Trophoblast cell (in vitro differentiated cells and primary cell): ENCODE results near the gene CNST.

Experiments
- DNase-seq, 2 donors: peaks; one replicate each; pipeline ENCODE4 v3.0.0-alpha.2; 2016
- H2AFZ ChIP-seq: 2 replicates; pipeline ENCODE4 v1.6.1; 2013; ENCODE audit warnings: low read length, moderate library complexity, mild to moderate bottlenecking; ENCODE audit not compliant: insufficient read depth, poor library complexity
- H2AK5ac ChIP-seq: 2 replicates; pipeline ENCODE4 v1.6.1; 2013; ENCODE audit warnings: mild to moderate bottlenecking, low read length
- H2BK120ac ChIP-seq: 2 replicates; pipeline ENCODE4 v1.6.1; 2013; ENCODE audit warnings: low read length, mild to moderate bottlenecking, moderate library complexity; ENCODE audit not compliant: insufficient read depth, poor library complexity
- H2BK12ac ChIP-seq: 2 replicates; pipeline ENCODE4 v1.6.1; 2013; ENCODE audit warnings: mild to moderate bottlenecking, low read length, moderate library complexity
- H2BK5ac ChIP-seq: 2 replicates; pipeline ENCODE4 v1.6.1; 2013; ENCODE audit warnings: low read length, low read depth, moderate library complexity, mild to moderate bottlenecking; ENCODE audit not compliant: poor library complexity
- H3K14ac ChIP-seq: 2 replicates; pipeline ENCODE4 v1.6.1; 2013; ENCODE audit warnings: mild to moderate bottlenecking, low read length
- H3K18ac ChIP-seq: 2 replicates; pipeline ENCODE4 v1.6.1; 2013; ENCODE audit warnings: mild to moderate bottlenecking, low read length
- H3K23ac ChIP-seq: 2 replicates; pipeline ENCODE4 v1.6.1; 2013; ENCODE audit warnings: low read length
- H3K27ac ChIP-seq: 2 replicates; pipeline ENCODE4 v1.5.1; 2013; ENCODE audit warnings: low read depth, mild to moderate bottlenecking, inconsistent platforms, low read length, moderate library complexity
- H3K27me3 ChIP-seq: 2 replicates; pipeline ENCODE4 v1.6.1; 2013; ENCODE audit warnings: inconsistent platforms, mild to moderate bottlenecking, low read length, moderate library complexity; ENCODE audit not compliant: insufficient read depth
- H3K36me3 ChIP-seq, 2 experiments: 1 replicate in 1 of 2; 2 replicates in 1 of 2; pipeline ENCODE4 v1.6.1; 2013; ENCODE audit warnings: low read length in 2 of 2, mild to moderate bottlenecking in 2 of 2, moderate library complexity in 1 of 2; ENCODE audit not compliant: insufficient read depth in 2 of 2, control insufficient read depth in 1 of 2
- H3K4ac ChIP-seq: 2 replicates; pipeline ENCODE4 v1.6.1; 2013; ENCODE audit warnings: low read depth, mild to moderate bottlenecking, low read length, moderate library complexity
- H3K4me1 ChIP-seq, 2 experiments: 1 replicate in 1 of 2; 2 replicates in 1 of 2; pipeline ENCODE4 v1.6.1; 2013; ENCODE audit warnings: low read length in 2 of 2, mild to moderate bottlenecking in 2 of 2, moderate library complexity in 1 of 2; ENCODE audit not compliant: insufficient read depth in 2 of 2, control insufficient read depth in 1 of 2
- H3K4me2 ChIP-seq: 2 replicates; pipeline ENCODE4 v1.6.1; 2013; ENCODE audit warnings: inconsistent platforms, mild to moderate bottlenecking, low read length, moderate library complexity
- H3K4me3 ChIP-seq: 2 replicates; pipeline ENCODE4 v1.5.1; 2013; ENCODE audit warnings: mild to moderate bottlenecking, low read depth, low read length, inconsistent platforms
- H3K79me1 ChIP-seq: one replicate; pipeline ENCODE4 v1.6.1; 2013; ENCODE audit warnings: low read length
- H3K79me2 ChIP-seq: 2 replicates; pipeline ENCODE4 v1.6.1; 2013; ENCODE audit warnings: low read length, mild to moderate bottlenecking; ENCODE audit not compliant: control insufficient read depth, insufficient read depth, poor library complexity
- H3K9ac ChIP-seq: 2 replicates; pipeline ENCODE4 v1.6.1; 2013; ENCODE audit warnings: mild to moderate bottlenecking, low read length
- H3K9me3 ChIP-seq: 2 replicates; pipeline ENCODE4 v1.6.1; 2013; ENCODE audit warnings: low read depth, mild to moderate bottlenecking, control low read depth, inconsistent platforms, low read length; ENCODE audit not compliant: insufficient read depth
- H4K12ac ChIP-seq: 2 replicates; pipeline ENCODE4 v1.6.1; 2013; ENCODE audit warnings: low read depth, mild to moderate bottlenecking, low read length, moderate library complexity
- H4K8ac ChIP-seq: 2 replicates; pipeline ENCODE4 v1.6.1; 2013; ENCODE audit warnings: low read depth, mild to moderate bottlenecking, low read length, moderate library complexity
- H4K91ac ChIP-seq: one replicate; pipeline ENCODE4 v1.6.1; 2013; ENCODE audit warnings: low read depth, mild to moderate bottlenecking, low read length, moderate library complexity
- WGBS: extraction: QIAGEN DNeasy Blood & Tissue Kit; methylation state at CpG from one replicate; pipeline ENCODE4 v1.1.7; 2013; ENCODE audit warnings: missing lambda C conversion rate; ENCODE audit not compliant: insufficient read length, insufficient coverage; ENCODE audit errors: extremely low coverage; 5-methylcytosine and 5-hydroxymethylcytosine counted together

The CNST gene

GRCh38 chr1:246526380-246526779 lies 39.9 kb upstream of the CNST start:
- Histone ChIP-seq H4K91ac (no peak overlapping the region), H3K9ac (no peak overlapping the region), H3K4ac (no peak overlapping the region), H3K36me3 (no peaks in the 10 kb centered on the region), H4K8ac (no peak overlapping the region), H3K9me3 (peaks cover 18% of the 10 kb centered on the region), H3K18ac (no peak overlapping the region), H3K4me3 (no peak overlapping the region), H3K23ac (no peak overlapping the region), H2AK5ac (no peak overlapping the region), H3K79me1 (no peaks in the 10 kb centered on the region), H2BK120ac (no peak overlapping the region), H3K4me2 (no peak overlapping the region), H3K79me2 (no peaks in the 10 kb centered on the region), H3K4me1 (no peaks in the 10 kb centered on the region), H4K12ac (no peak overlapping the region), H2BK12ac (no peak overlapping the region), H3K14ac (no peak overlapping the region), H2BK5ac (no peak overlapping the region), H3K27me3 (no peaks in the 10 kb centered on the region), H2AFZ (no peak overlapping the region), H3K27ac (no peak overlapping the region)
- no CpG with 5 or more reads among the region's 4 CpGs for WGBS
- no peak for DNase-seq

DNA sequence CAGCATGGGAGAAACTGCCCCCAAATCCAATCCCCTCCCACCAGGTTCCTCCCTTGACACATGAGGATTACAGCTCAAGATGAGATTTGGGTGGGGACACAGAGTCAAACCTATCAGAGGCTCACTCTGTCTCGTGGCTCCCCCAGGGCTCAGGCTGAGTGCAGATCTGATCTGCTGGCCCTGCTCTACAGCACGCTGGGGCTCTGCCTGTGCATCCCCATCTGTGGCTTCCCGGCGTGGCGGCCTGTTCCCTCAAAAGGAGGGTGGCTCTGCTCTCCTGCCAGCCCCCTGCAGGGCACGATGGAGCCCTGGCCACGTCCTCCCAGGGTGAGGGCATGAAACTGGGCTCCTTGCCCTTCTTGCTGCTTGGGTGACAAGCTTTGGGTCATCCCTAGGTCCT lies 39.3 kb upstream of the CNST start:
- Histone ChIP-seq H3K4me1 (no peaks in the 10 kb centered on the region), H3K4ac (no peak overlapping the region), H3K18ac (no peak overlapping the region), H3K27ac (no peak overlapping the region), H3K79me2 (no peaks in the 10 kb centered on the region), H3K9ac (no peak overlapping the region), H3K9me3 (peaks cover 14% of the 10 kb centered on the region), H3K36me3 (no peaks in the 10 kb centered on the region), H3K14ac (no peak overlapping the region), H2BK12ac (no peak overlapping the region), H2AFZ (no peak overlapping the region), H4K91ac (no peak overlapping the region), H3K4me3 (no peak overlapping the region), H2BK120ac (no peak overlapping the region), H3K27me3 (no peaks in the 10 kb centered on the region), H4K8ac (no peak overlapping the region), H3K23ac (no peak overlapping the region), H3K79me1 (no peaks in the 10 kb centered on the region), H2BK5ac (no peak overlapping the region), H3K4me2 (no peak overlapping the region), H4K12ac (no peak overlapping the region), H2AK5ac (no peak overlapping the region)
- WGBS: no CpG with 5 or more reads among the region's 7 CpGs
- no peak for DNase-seq

- H3K4me1 ChIP-seq: no peaks in the 10 kb centered on the region
- no peak overlapping the region for H4K91ac ChIP-seq
- WGBS: no CpG with 5 or more reads among the region's 5 CpGs
- H4K8ac ChIP-seq: no peak overlapping the region
- no peak overlapping the region for H3K18ac ChIP-seq
- no peaks in the 10 kb centered on the region for H3K36me3 ChIP-seq
- no peak overlapping the region for H2AFZ ChIP-seq
- no peak overlapping the region for H2BK5ac ChIP-seq
- no peak overlapping the region for H2AK5ac ChIP-seq
- no peak overlapping the region for H3K23ac ChIP-seq
- no peak overlapping the region for H2BK120ac ChIP-seq
- no peak overlapping the region for H3K9ac ChIP-seq
- DNase-seq: no peak
- H3K27me3 ChIP-seq: no peaks in the 10 kb centered on the region
- H2BK12ac ChIP-seq: no peak overlapping the region
- no peak overlapping the region for H4K12ac ChIP-seq
- H3K9me3 ChIP-seq: peaks cover 10% of the 10 kb centered on the region
- no peak overlapping the region for H3K4me3 ChIP-seq
- no peaks in the 10 kb centered on the region for H3K79me1 ChIP-seq
- H3K4me2 ChIP-seq: no peak overlapping the region
- H3K79me2 ChIP-seq: no peaks in the 10 kb centered on the region
- H3K14ac ChIP-seq: no peak overlapping the region
- H3K27ac ChIP-seq: no peak overlapping the region
- H3K4ac ChIP-seq: no peak overlapping the region
Observed at GRCh38 chr1:246527402-246528088, 38.7 kb upstream of the CNST start.

- Histone ChIP-seq H3K4me1 (no peaks in the 10 kb centered on the region), H3K27me3 (no peaks in the 10 kb centered on the region)
Observed at GRCh38 chr1:246528933-246529731, 37.1 kb upstream of the CNST start.

More at GRCh38 chr1:246528933-246529731, 37.1 kb upstream of the CNST start:
- whole genome bisulfite sequencing: no CpG with 5 or more reads among the region's 8 CpGs
- Histone ChIP-seq H3K79me2 (no peaks in the 10 kb centered on the region), H2BK5ac (no peak overlapping the region), H2AK5ac (no peak overlapping the region), H3K9ac (no peak overlapping the region), H4K91ac (no peak overlapping the region), H2BK120ac (no peak overlapping the region), H3K4ac (no peak overlapping the region), H2AFZ (no peak overlapping the region), H4K8ac (no peak overlapping the region), H3K18ac (no peak overlapping the region), H3K4me2 (no peak overlapping the region), H3K9me3 (peaks cover 7% of the 10 kb centered on the region), H3K36me3 (no peaks in the 10 kb centered on the region), H4K12ac (no peak overlapping the region), H3K23ac (no peak overlapping the region), H2BK12ac (no peak overlapping the region), H3K14ac (no peak overlapping the region), H3K79me1 (no peaks in the 10 kb centered on the region), H3K27ac (no peak overlapping the region), H3K4me3 (no peak overlapping the region)
- DNase-seq: no peak
